AG10803 (cell line): Measurements from ENCODE around the gene ZNF154.

Experiments
- DNase-seq: peaks from one replicate; pipeline ENCODE4 v3.0.0; 2010; ENCODE audit warnings: low read depth
- H3K4me3 ChIP-seq: 2 replicates; pipeline ENCODE4 v1.5.1; 2011; ENCODE audit warnings: mild to moderate bottlenecking, low read length, control low read depth
- CTCF ChIP-seq: conservative IDR thresholded peaks from 2 replicates; pipeline ENCODE4 v1.5.1; 2011; ENCODE audit warnings: mild to moderate bottlenecking, low read length, control low read depth, inconsistent platforms

The ZNF154 gene

GRCh38 chr19:57682226-57682766, 26.7 kb downstream of the ZNF154 start:
- peak overlapping the region; percentile 98 for H3K4me3 ChIP-seq
- DNase-seq = no peak
- TF ChIP-seq CTCF = no peak

GRCh38 chr19:57675881-57676280, 33.1 kb downstream of the ZNF154 start:
- no peak for TF ChIP-seq CTCF
- no peak overlapping the region for H3K4me3 ChIP-seq
- peak; percentile 77 for DNase-seq

- no peak for DNase-seq
- TF ChIP-seq CTCF = no peak
- H3K4me3 ChIP-seq = no peak overlapping the region
Measured at GRCh38 chr19:57672466-57672865, 36.5 kb downstream of the ZNF154 start.

- TF ChIP-seq CTCF = no peak
- H3K4me3 ChIP-seq = no peak overlapping the region
- DNase-seq = peak; percentile 35
Measured at GRCh38 chr19:57671124-57671895, 37.7 kb downstream of the ZNF154 start.

GRCh38 chr19:57668635-57669034, 40.4 kb downstream of the ZNF154 start, which contains the start of gene ZSCAN4:
Gene ZSCAN4, plus strand, starts transcription at chr19:57668935. Its CDS starts 7,211 bp downstream, at chr19:57676146.
- no peak for TF ChIP-seq CTCF
- DNase-seq = no peak
- H3K4me3 ChIP-seq = no peak within 1 kb of the TSS

- no peak for TF ChIP-seq CTCF
- DNase-seq = no peak
- no peak overlapping the region for H3K4me3 ChIP-seq
Measured at GRCh38 chr19:57667228-57667627, 41.8 kb downstream of the ZNF154 start.

- no peak for TF ChIP-seq CTCF
- no peak for DNase-seq
- no peak overlapping the region for H3K4me3 ChIP-seq
Measured at GRCh38 chr19:57665261-57665806, 43.7 kb downstream of the ZNF154 start.
